ENCODE data around the gene HSD11B1.

The HSD11B1 gene

GRCh38 chr1:209686322-209686721 lies 18.3 kb upstream of the HSD11B1 start:
- Histone ChIP-seq H4K91ac (ENCODE audit: low read depth, low read length) (no peak overlapping the region), H3K79me1 (ENCODE audit: low read length) (no peaks in the 10 kb centered on the region), H3K9ac (ENCODE audit: low read length) (no peak overlapping the region), H3K14ac (ENCODE audit: low read length) (no peak overlapping the region), H3K4me3 (ENCODE audit: low read depth, low read length) (no peak overlapping the region), H3K23ac (ENCODE audit: low read length) (no peak overlapping the region), H3K27ac (ENCODE audit: low read depth, low read length) (no peak overlapping the region), H3K4me2 (ENCODE audit: low read length) (no peak overlapping the region), H3K36me3 (ENCODE audit: control insufficient read depth in 1 of 2, insufficient read depth in 2 of 2, low read length in 2 of 2) (no peaks in the 10 kb centered on the region), H2AFZ (ENCODE audit: insufficient read depth, low read length, poor library complexity) (no peak overlapping the region), H4K12ac (ENCODE audit: low read depth, low read length) (no peak overlapping the region), H3K18ac (ENCODE audit: low read length) (no peak overlapping the region), H3K4me1 (ENCODE audit: control insufficient read depth in 1 of 2, insufficient read depth in 2 of 2, low read length in 2 of 2) (no peaks in the 10 kb centered on the region), H2BK5ac (ENCODE audit: low read depth, low read length, poor library complexity) (no peak overlapping the region), H2BK12ac (ENCODE audit: low read length) (no peak overlapping the region), H3K4ac (ENCODE audit: low read depth, low read length) (no peak overlapping the region), H3K27me3 (ENCODE audit: insufficient read depth, low read length) (no peaks in the 10 kb centered on the region), H2BK120ac (ENCODE audit: insufficient read depth, low read length, poor library complexity) (no peak overlapping the region), H3K79me2 (ENCODE audit: control insufficient read depth, insufficient read depth, low read length, poor library complexity) (no peaks in the 10 kb centered on the region), H3K9me3 (ENCODE audit: insufficient read depth, low read depth, low read length) (no peaks in the 10 kb centered on the region), H4K8ac (ENCODE audit: low read depth, low read length) (no peak overlapping the region), H2AK5ac (ENCODE audit: low read length) (no peak overlapping the region)
- no peak for DNase-seq
- no CpG with 5 or more reads among the region's 4 CpGs for WGBS (ENCODE audit: extremely low coverage, insufficient coverage, insufficient read length)

- no peak overlapping the region for H4K8ac ChIP-seq (ENCODE audit: low read depth, low read length)
- H3K4me3 ChIP-seq (ENCODE audit: low read depth, low read length): no peak overlapping the region
- no peak for DNase-seq
- H3K36me3 ChIP-seq (ENCODE audit: control insufficient read depth in 1 of 2, insufficient read depth in 2 of 2, low read length in 2 of 2): no peaks in the 10 kb centered on the region
- H3K79me2 ChIP-seq (ENCODE audit: control insufficient read depth, insufficient read depth, low read length, poor library complexity): no peaks in the 10 kb centered on the region
- no peak overlapping the region for H3K4me2 ChIP-seq (ENCODE audit: low read length)
- H4K91ac ChIP-seq (ENCODE audit: low read depth, low read length): no peak overlapping the region
- no peak overlapping the region for H4K12ac ChIP-seq (ENCODE audit: low read depth, low read length)
- H3K79me1 ChIP-seq (ENCODE audit: low read length): peaks cover 2% of the 10 kb centered on the region
- H3K9me3 ChIP-seq (ENCODE audit: insufficient read depth, low read depth, low read length): no peaks in the 10 kb centered on the region
- no CpG with 5 or more reads among the region's 1 CpG for WGBS (ENCODE audit: extremely low coverage, insufficient coverage, insufficient read length)
- no peak overlapping the region for H3K14ac ChIP-seq (ENCODE audit: low read length)
- H2BK120ac ChIP-seq (ENCODE audit: insufficient read depth, low read length, poor library complexity): no peak overlapping the region
- no peak overlapping the region for H2BK5ac ChIP-seq (ENCODE audit: low read depth, low read length, poor library complexity)
- no peak overlapping the region for H3K9ac ChIP-seq (ENCODE audit: low read length)
- no peak overlapping the region for H2AK5ac ChIP-seq (ENCODE audit: low read length)
- peaks cover 3% of the 10 kb centered on the region for H3K27me3 ChIP-seq (ENCODE audit: insufficient read depth, low read length)
- H3K18ac ChIP-seq (ENCODE audit: low read length): no peak overlapping the region
- H2AFZ ChIP-seq (ENCODE audit: insufficient read depth, low read length, poor library complexity): no peak overlapping the region
- H2BK12ac ChIP-seq (ENCODE audit: low read length): no peak overlapping the region
- no peaks in the 10 kb centered on the region for H3K4me1 ChIP-seq (ENCODE audit: control insufficient read depth in 1 of 2, insufficient read depth in 2 of 2, low read length in 2 of 2)
- no peak overlapping the region for H3K4ac ChIP-seq (ENCODE audit: low read depth, low read length)
- no peak overlapping the region for H3K23ac ChIP-seq (ENCODE audit: low read length)
- no peak overlapping the region for H3K27ac ChIP-seq (ENCODE audit: low read depth, low read length)
Observed at GRCh38 chr1:209688746-209689234, 15.9 kb upstream of the HSD11B1 start.

- no peak overlapping the region for H3K18ac ChIP-seq (ENCODE audit: low read length)
- peaks cover 2% of the 10 kb centered on the region for H3K79me1 ChIP-seq (ENCODE audit: low read length)
- no peak overlapping the region for H3K9ac ChIP-seq (ENCODE audit: low read length)
- H2AK5ac ChIP-seq (ENCODE audit: low read length): no peak overlapping the region
- WGBS (ENCODE audit: extremely low coverage, insufficient coverage, insufficient read length): no CpG with 5 or more reads among the region's 4 CpGs
- H3K4me1 ChIP-seq (ENCODE audit: control insufficient read depth in 1 of 2, insufficient read depth in 2 of 2, low read length in 2 of 2): no peaks in the 10 kb centered on the region
- no peak overlapping the region for H3K4me3 ChIP-seq (ENCODE audit: low read depth, low read length)
- H4K8ac ChIP-seq (ENCODE audit: low read depth, low read length): no peak overlapping the region
- no peak overlapping the region for H3K4ac ChIP-seq (ENCODE audit: low read depth, low read length)
- no peak overlapping the region for H4K91ac ChIP-seq (ENCODE audit: low read depth, low read length)
- H3K23ac ChIP-seq (ENCODE audit: low read length): no peak overlapping the region
- no peak overlapping the region for H2BK120ac ChIP-seq (ENCODE audit: insufficient read depth, low read length, poor library complexity)
- H4K12ac ChIP-seq (ENCODE audit: low read depth, low read length): no peak overlapping the region
- peaks cover 3% of the 10 kb centered on the region for H3K27me3 ChIP-seq (ENCODE audit: insufficient read depth, low read length)
- H3K79me2 ChIP-seq (ENCODE audit: control insufficient read depth, insufficient read depth, low read length, poor library complexity): no peaks in the 10 kb centered on the region
- H3K27ac ChIP-seq (ENCODE audit: low read depth, low read length): no peak overlapping the region
- H3K9me3 ChIP-seq (ENCODE audit: insufficient read depth, low read depth, low read length): no peaks in the 10 kb centered on the region
- no peak overlapping the region for H2AFZ ChIP-seq (ENCODE audit: insufficient read depth, low read length, poor library complexity)
- no peak for DNase-seq
- H3K4me2 ChIP-seq (ENCODE audit: low read length): no peak overlapping the region
- H3K36me3 ChIP-seq (ENCODE audit: control insufficient read depth in 1 of 2, insufficient read depth in 2 of 2, low read length in 2 of 2): no peaks in the 10 kb centered on the region
- H2BK5ac ChIP-seq (ENCODE audit: low read depth, low read length, poor library complexity): no peak overlapping the region
- H3K14ac ChIP-seq (ENCODE audit: low read length): no peak overlapping the region
- no peak overlapping the region for H2BK12ac ChIP-seq (ENCODE audit: low read length)
Observed at GRCh38 chr1:209689477-209689876, 15.2 kb upstream of the HSD11B1 start.

GRCh38 chr1:209691237-209691636 lies 13.4 kb upstream of the HSD11B1 start:
- H3K4ac ChIP-seq (ENCODE audit: low read depth, low read length): no peak overlapping the region
- no peak overlapping the region for H3K23ac ChIP-seq (ENCODE audit: low read length)
- H2BK120ac ChIP-seq (ENCODE audit: insufficient read depth, low read length, poor library complexity): no peak overlapping the region
- H3K27me3 ChIP-seq (ENCODE audit: insufficient read depth, low read length): peaks cover 3% of the 10 kb centered on the region
- no peak overlapping the region for H2AK5ac ChIP-seq (ENCODE audit: low read length)
- peaks cover 2% of the 10 kb centered on the region for H3K79me1 ChIP-seq (ENCODE audit: low read length)
- no peaks in the 10 kb centered on the region for H3K9me3 ChIP-seq (ENCODE audit: insufficient read depth, low read depth, low read length)
- DNase-seq: no peak
- H4K8ac ChIP-seq (ENCODE audit: low read depth, low read length): no peak overlapping the region
- H3K4me3 ChIP-seq (ENCODE audit: low read depth, low read length): no peak overlapping the region
- no peak overlapping the region for H3K9ac ChIP-seq (ENCODE audit: low read length)
- no peaks in the 10 kb centered on the region for H3K4me1 ChIP-seq (ENCODE audit: control insufficient read depth in 1 of 2, insufficient read depth in 2 of 2, low read length in 2 of 2)
- no peak overlapping the region for H4K12ac ChIP-seq (ENCODE audit: low read depth, low read length)
- H4K91ac ChIP-seq (ENCODE audit: low read depth, low read length): no peak overlapping the region
- no peak overlapping the region for H2BK5ac ChIP-seq (ENCODE audit: low read depth, low read length, poor library complexity)
- H3K4me2 ChIP-seq (ENCODE audit: low read length): no peak overlapping the region
- H2AFZ ChIP-seq (ENCODE audit: insufficient read depth, low read length, poor library complexity): no peak overlapping the region
- WGBS (ENCODE audit: extremely low coverage, insufficient coverage, insufficient read length): no CpG with 5 or more reads among the region's 3 CpGs
- no peaks in the 10 kb centered on the region for H3K36me3 ChIP-seq (ENCODE audit: control insufficient read depth in 1 of 2, insufficient read depth in 2 of 2, low read length in 2 of 2)
- H2BK12ac ChIP-seq (ENCODE audit: low read length): no peak overlapping the region
- H3K18ac ChIP-seq (ENCODE audit: low read length): no peak overlapping the region
- H3K14ac ChIP-seq (ENCODE audit: low read length): no peak overlapping the region
- H3K79me2 ChIP-seq (ENCODE audit: control insufficient read depth, insufficient read depth, low read length, poor library complexity): no peaks in the 10 kb centered on the region
- H3K27ac ChIP-seq (ENCODE audit: low read depth, low read length): no peak overlapping the region

Data from trophoblast cell (in vitro differentiated cells and primary cell).